H1 (cell line): ENCODE results near the gene SNURF. TPM values are rescaled to one million over a fixed set of nuclear protein-coding genes. Genes with fewer than 3 reads are reported as not detected.

Source experiments
- CTCF ChIA-PET: fragments of 300-600 bp; sonication (Branson Sonifier 250); formaldehyde crosslinking; loops from one replicate; lab custom pipeline; 2021; ENCODE audit not compliant: partially characterized antibody; lab: Charles Lee
- POLR2A ChIA-PET: fragments of 300-600 bp; sonication (Branson Sonifier 250); formaldehyde crosslinking; loops from one replicate; lab custom pipeline; 2021; ENCODE audit warnings: inconsistent platforms; ENCODE audit not compliant: partially characterized antibody; lab: Charles Lee
- DNase-seq, 2 experiments: peaks; one replicate each; pipeline versions ENCODE4 v3.0.0 to v3.0.0-alpha.2; 2010 to 2022; ENCODE audit warnings: low spot score in 2 of 2, low read depth in 1 of 2, mixed read lengths in 1 of 2
- FAIRE-seq: peaks from 2 replicates; lab custom pipeline; 2011; peaks lifted over from hg19 to GRCh38; lab: Jason Lieb, UNC
- H2AFZ ChIP-seq: 2 replicates; pipeline ENCODE4 v1.8.1; 2012; ENCODE audit warnings: low read length, inconsistent platforms
- H2AK5ac ChIP-seq: 2 replicates; pipeline ENCODE4 v1.6.1; 2013; ENCODE audit warnings: low read depth, low read length
- H2BK120ac ChIP-seq: replicated peaks from 2 replicates; pipeline ENCODE3; 2013; ENCODE audit warnings: low read depth, low read length, inconsistent platforms
- H2BK12ac ChIP-seq: 2 replicates; pipeline ENCODE4 v1.6.1; 2013; ENCODE audit warnings: low read depth, low read length
- H2BK15ac ChIP-seq: 2 replicates; pipeline ENCODE4 v1.6.1; 2013; ENCODE audit warnings: low read length
- H2BK20ac ChIP-seq: 2 replicates; pipeline ENCODE4 v1.6.1; 2013; ENCODE audit warnings: low read length
- H2BK5ac ChIP-seq: 2 replicates; pipeline ENCODE4 v1.6.1; 2013; ENCODE audit warnings: low read depth, low read length
- H3K14ac ChIP-seq: 2 replicates; pipeline ENCODE4 v1.6.1; 2013; ENCODE audit warnings: inconsistent platforms; ENCODE audit not compliant: insufficient read length
- H3K18ac ChIP-seq: 2 replicates; pipeline ENCODE4 v1.6.1; 2013; ENCODE audit warnings: low read length; ENCODE audit errors: extremely low read depth
- H3K23ac ChIP-seq: 2 replicates; pipeline ENCODE4 v1.6.1; 2013; ENCODE audit warnings: inconsistent platforms; ENCODE audit not compliant: insufficient read length
- H3K23me2 ChIP-seq: 2 replicates; pipeline ENCODE4 v1.6.1; 2013; ENCODE audit warnings: low read depth, low read length
- H3K27ac ChIP-seq: 2 replicates; pipeline ENCODE4 v1.6.1; 2011; ENCODE audit warnings: low read depth, low read length, inconsistent platforms
- H3K27me3 ChIP-seq, 4 experiments: replicated peaks in 1 of 4; 1 replicate in 1 of 4; 2 replicates in 3 of 4; pipeline versions ENCODE4 v1.6.1 to v1.8.1; 2011 to 2013; ENCODE audit warnings: low read length in 3 of 4, mild to moderate bottlenecking in 3 of 4, inconsistent platforms in 2 of 4, mixed read lengths in 2 of 4, moderate library complexity in 1 of 4; ENCODE audit not compliant: control insufficient read depth in 3 of 4, insufficient read depth in 3 of 4; ENCODE audit errors: extremely low read depth in 1 of 4
- H3K36me3 ChIP-seq, 4 experiments: 2 replicates each; pipeline versions ENCODE4 v1.6.1 to v1.8.1; 2011 to 2013; ENCODE audit warnings: mild to moderate bottlenecking in 4 of 4, low read length in 3 of 4, moderate library complexity in 2 of 4, control low read depth in 1 of 4, inconsistent platforms in 1 of 4; ENCODE audit not compliant: insufficient read depth in 4 of 4, control insufficient read depth in 2 of 4
- H3K4ac ChIP-seq: replicated peaks from 2 replicates; pipeline ENCODE3; 2013; ENCODE audit warnings: low read length, low read depth, mixed read lengths, inconsistent platforms; ENCODE audit not compliant: insufficient read length
- H3K4me1 ChIP-seq, 4 experiments: replicated peaks in 1 of 4; 1 replicate in 1 of 4; 2 replicates in 3 of 4; pipeline versions ENCODE4 v1.6.1 to v1.8.1; 2011 to 2013; ENCODE audit warnings: low read length in 3 of 4, inconsistent platforms in 2 of 4, mixed read lengths in 1 of 4; ENCODE audit not compliant: insufficient read depth in 4 of 4, control insufficient read depth in 3 of 4
- H3K4me2 ChIP-seq, 2 experiments: 2 replicates each; pipeline versions ENCODE4 v1.6.1 to v1.8.1; 2011 to 2013; ENCODE audit warnings: low read depth in 2 of 2, low read length in 2 of 2, control low read depth in 1 of 2, inconsistent platforms in 1 of 2, mild to moderate bottlenecking in 1 of 2; ENCODE audit not compliant: insufficient read depth in 1 of 2
- H3K4me3 ChIP-seq, 4 experiments: fragments of 200-600, 300-600 bp in 1 of 4; sonication (generic), shearing (Covaris generic), sonication (Bioruptor Twin) in 1 of 4; 2 replicates each; pipeline versions ENCODE4 v1.5.1 to v1.8.1; 2011 to 2016; ENCODE audit warnings: low read length in 4 of 4, low read depth in 3 of 4, control low read depth in 2 of 4, inconsistent platforms in 2 of 4, mild to moderate bottlenecking in 2 of 4, mixed read lengths in 1 of 4, moderate library complexity in 1 of 4; ENCODE audit not compliant: insufficient read depth in 2 of 4; ENCODE audit errors: extremely low read depth in 1 of 4
- H3K56ac ChIP-seq: replicated peaks from 2 replicates; pipeline ENCODE3; 2013; ENCODE audit warnings: low read depth, mild to moderate bottlenecking, mixed read lengths, low read length, inconsistent platforms; ENCODE audit not compliant: insufficient read length
- H3K79me1 ChIP-seq: 2 replicates; pipeline ENCODE4 v1.6.1; 2013; ENCODE audit warnings: low read depth, low read length, control low read depth
- H3K79me2 ChIP-seq, 2 experiments: 2 replicates each; pipeline versions ENCODE4 v1.6.1 to v1.8.1; 2012 to 2013; ENCODE audit warnings: low read length in 2 of 2, mild to moderate bottlenecking in 2 of 2, inconsistent platforms in 1 of 2; ENCODE audit not compliant: insufficient read depth in 2 of 2, control insufficient read depth in 1 of 2
- H3K9ac ChIP-seq, 4 experiments: replicated peaks in 1 of 4; 1 replicate in 1 of 4; 2 replicates in 3 of 4; pipeline versions ENCODE4 v1.6.1 to v1.8.1; 2011 to 2013; ENCODE audit warnings: low read depth in 3 of 4, low read length in 3 of 4, control low read depth in 2 of 4, mild to moderate bottlenecking in 2 of 4, moderate library complexity in 2 of 4, inconsistent platforms in 1 of 4; ENCODE audit errors: extremely low read depth in 1 of 4
- H3K9me3 ChIP-seq, 2 experiments: 2 replicates each; pipeline versions ENCODE4 v1.6.1 to v1.8.1; 2012 to 2013; ENCODE audit warnings: mild to moderate bottlenecking in 2 of 2, moderate library complexity in 2 of 2, control low read depth in 1 of 2, inconsistent platforms in 1 of 2, low read depth in 1 of 2, low read length in 1 of 2, mixed read lengths in 1 of 2; ENCODE audit not compliant: insufficient read depth in 2 of 2
- H4K20me1 ChIP-seq, 2 experiments: replicated peaks in 1 of 2; 2 replicates each; pipeline versions ENCODE3 to v1.8.1; 2011 to 2013; ENCODE audit warnings: inconsistent platforms in 2 of 2, low read length in 2 of 2, mild to moderate bottlenecking in 1 of 2; ENCODE audit not compliant: insufficient read depth in 2 of 2, control insufficient read depth in 1 of 2
- H4K5ac ChIP-seq: 2 replicates; pipeline ENCODE4 v1.6.1; 2013; ENCODE audit warnings: low read length, low read depth, mixed read lengths, inconsistent platforms; ENCODE audit not compliant: insufficient read length
- H4K8ac ChIP-seq: 2 replicates; pipeline ENCODE4 v1.8.0; 2013; ENCODE audit warnings: mild to moderate bottlenecking, moderate library complexity, low read length, inconsistent platforms; ENCODE audit not compliant: insufficient read depth; ENCODE audit errors: extremely low read depth
- H4K91ac ChIP-seq: replicated peaks from 2 replicates; pipeline ENCODE3; 2013; ENCODE audit warnings: low read length, mixed read lengths, inconsistent platforms; ENCODE audit not compliant: insufficient read length
- CHD1 ChIP-seq: IDR thresholded peaks from 2 replicates; pipeline ENCODE4 v1.6.1; 2012; ENCODE audit warnings: low read depth, low read length, improper control_type of control experiment
- GABPA ChIP-seq: IDR thresholded peaks from 2 replicates; pipeline ENCODE4 v1.6.1; 2011; ENCODE audit warnings: mild to moderate bottlenecking, low read length, moderate library complexity, borderline replicate concordance; ENCODE audit not compliant: insufficient read depth
- HDAC6 ChIP-seq: IDR thresholded peaks from one replicate; pipeline ENCODE4 v1.7.1; 2012; ENCODE audit warnings: low read depth, mild to moderate bottlenecking, inconsistent platforms, low read length, moderate library complexity
- POLR2AphosphoS5 ChIP-seq: IDR thresholded peaks from 2 replicates; pipeline ENCODE4 v1.6.1; 2011; ENCODE audit warnings: low read depth, low read length
- SRF ChIP-seq: IDR thresholded peaks from 2 replicates; pipeline ENCODE4 v1.6.1; 2011; ENCODE audit warnings: mild to moderate bottlenecking, low read depth, low read length, moderate library complexity
- WGBS, 2 experiments: shearing (Covaris generic) in 1 of 2; methylation state at CpG; one replicate each; pipeline versions ENCODE4 v1.1.6 to v1.1.7; 2013 to 2015; ENCODE audit warnings: low lambda C conversion rate in 2 of 2, mixed read lengths in 2 of 2, inconsistent platforms in 1 of 2, low coverage in 1 of 2, missing lambda C conversion rate in 1 of 2; ENCODE audit not compliant: insufficient replicate concordance in 2 of 2, insufficient coverage in 1 of 2, insufficient read length in 1 of 2; ENCODE audit errors: extremely low coverage in 1 of 2, missing lambda C conversion rate in 1 of 2; 5-methylcytosine and 5-hydroxymethylcytosine counted together
- polyA plus RNA-seq, 7 experiments: library from polyadenylated mRNA; depleted of rRNA in 3 of 7; stranded (reverse) in 5 of 7; unstranded in 2 of 7; fragments of >200 nt in 5 of 7; fragments of 200-250 nt in 2 of 7; gene quantifications; 1 replicate in 5 of 7; 2 replicates in 1 of 7; 4 replicates in 1 of 7; pipeline versions ENCODE4 v1.2.1 to v1.2.3, GENCODE V29; 2011 to 2013; ENCODE audit warnings: missing spikeins in 2 of 7, mixed read lengths in 2 of 7
- total RNA-seq: library from RNA; stranded (reverse); fragmentation: NEBNext Ultra II Directional; extraction: Animal tissue kit (Norgen Biotek cat#: 25700); gene quantifications from 2 replicates; pipeline ENCODE4 v1.2.1, GENCODE V29; 2021
- TF ChIP-seq, protein P1 (sequence below): IDR thresholded peaks from 2 replicates; pipeline ENCODE4 v1.6.1; 2012; ENCODE audit warnings: inconsistent platforms

SNURF gene
- total and polyA plus RNA-seq, 2 of the 8 experiments (the other 6 are each of a cell fraction or from before 2014, with no cell fraction given), result 9.9 to 76.5 TPM

DNA sequence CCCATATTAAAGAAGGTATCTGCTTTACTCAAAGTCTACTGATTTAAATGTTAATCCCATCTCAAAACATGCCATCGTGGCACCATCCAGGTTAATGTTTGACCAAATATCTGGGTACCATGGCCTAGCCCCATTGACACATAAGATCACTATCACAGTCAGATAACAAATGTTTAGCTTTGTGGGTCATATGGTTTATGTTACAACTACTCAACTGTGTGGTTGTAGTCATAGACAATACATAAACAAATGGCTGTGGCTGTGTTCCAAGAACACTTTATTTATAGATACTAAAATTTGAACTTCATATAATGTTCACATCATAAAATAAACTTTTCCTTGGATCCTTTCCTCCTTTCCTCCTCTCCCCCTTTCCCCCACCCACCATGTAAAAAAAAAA lies 9.8 kb upstream of the SNURF start:
- Histone ChIP-seq H2AK5ac (no peak overlapping the region), H3K4ac (no peak overlapping the region), H3K23ac (no peak overlapping the region), H4K91ac (no peak overlapping the region), H3K23me2 (no peaks in the 10 kb centered on the region), H3K14ac (no peak overlapping the region), H2BK15ac (no peak overlapping the region), H2BK12ac (no peak overlapping the region), H2AFZ (no peak overlapping the region), H3K9me3 (peaks cover 0 to 9% of the 10 kb centered on the region in 2 experiments; a peak in 2 of 4 replicates), H4K20me1 (no peaks in the 10 kb centered on the region), H3K27me3 (no peaks in the 10 kb centered on the region), H3K36me3 (no peaks in the 10 kb centered on the region), H3K4me2 (no peak overlapping the region), H3K79me2 (no peaks in the 10 kb centered on the region; a peak in 1 of 4 replicates), H2BK120ac (no peak overlapping the region), H4K8ac (no peak overlapping the region), H3K27ac (no peak overlapping the region), H3K4me1 (no peaks in the 10 kb centered on the region), H4K5ac (no peak overlapping the region), H2BK5ac (no peak overlapping the region), H3K79me1 (no peaks in the 10 kb centered on the region), H3K56ac (no peak overlapping the region), H3K18ac (no peak overlapping the region), H2BK20ac (no peak overlapping the region), H3K9ac (no peak overlapping the region), H3K4me3 (no peak overlapping the region)
- ChIA-PET POLR2A (interaction anchor here (0.6 to 3.1 kb wide), 4 partner anchors 12 to 110 kb away, joined by 3 to 16 read pairs (median 4); no protein-coding TSS in a partner anchor), CTCF (interaction anchor here (0.6 kb wide), 1 partner anchor 10 kb away, joined by 3 read pairs; no protein-coding TSS in a partner anchor)
- DNase-seq (no peak), FAIRE-seq (no peak)
- 81% methylated on average over 1 of the region's 1 CpG; no CpG with 5 or more reads in 1 of the 2 experiments for WGBS, 2 experiments
- TF ChIP-seq POLR2AphosphoS5 (no peak), CHD1 (no peak), GABPA (no peak), SRF (no peak), HDAC6 (no peak)
- TF ChIP-seq, protein P1, sequence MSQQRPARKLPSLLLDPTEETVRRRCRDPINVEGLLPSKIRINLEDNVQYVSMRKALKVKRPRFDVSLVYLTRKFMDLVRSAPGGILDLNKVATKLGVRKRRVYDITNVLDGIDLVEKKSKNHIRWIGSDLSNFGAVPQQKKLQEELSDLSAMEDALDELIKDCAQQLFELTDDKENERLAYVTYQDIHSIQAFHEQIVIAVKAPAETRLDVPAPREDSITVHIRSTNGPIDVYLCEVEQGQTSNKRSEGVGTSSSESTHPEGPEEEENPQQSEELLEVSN, result no peak
